ENCODE measurements around the gene ARHGEF4. TPM values are rescaled to one million over a fixed set of nuclear protein-coding genes. Genes with fewer than 3 reads are reported as not detected.

Gene ARHGEF4
- total RNA-seq, 1 experiment from 2014 or later = 12.6 TPM

DNA sequence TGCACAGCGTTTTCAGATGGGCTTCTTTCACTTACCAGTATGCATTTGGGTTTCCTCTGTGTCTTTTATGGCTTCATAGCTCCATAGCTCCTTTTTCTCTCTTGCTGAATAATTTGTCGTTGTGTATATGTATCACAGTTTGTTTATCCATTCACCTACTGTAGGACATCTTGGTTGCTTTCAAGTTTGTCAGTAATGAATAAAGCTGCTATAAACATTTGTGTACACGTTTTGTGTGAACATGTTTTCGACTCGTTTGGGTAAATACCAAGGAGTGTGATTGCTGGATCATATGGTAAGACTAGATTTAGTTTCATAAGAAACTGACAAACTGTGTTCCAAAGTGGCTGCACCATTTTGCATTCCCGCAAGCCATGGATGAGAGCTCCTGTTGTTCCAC lies 161.8 kb downstream of the ARHGEF4 start:
- Histone ChIP-seq H3K9me3 (ENCODE audit: control insufficient read depth, low read depth, low read length) (no peaks in the 10 kb centered on the region), H4K91ac (ENCODE audit: insufficient read length, low read depth, low read length) (no peak overlapping the region), H3K23me2 (ENCODE audit: insufficient read length, low read depth, low read length, poor library complexity, severe bottlenecking) (no peaks in the 10 kb centered on the region), H2AK5ac (ENCODE audit: insufficient read length, low read length) (no peak overlapping the region), H3K9ac (ENCODE audit: extremely low read depth, insufficient read length, low read length) (no peak overlapping the region), H3K27ac (ENCODE audit: insufficient read length, low read depth, low read length) (no peak overlapping the region), H3K23ac (ENCODE audit: insufficient read length, low read depth, low read length) (no peak overlapping the region), H3K14ac (ENCODE audit: insufficient read depth, low read length) (no peak overlapping the region), H3K4ac (ENCODE audit: low read depth, low read length) (no peak overlapping the region), H2BK20ac (ENCODE audit: low read depth, low read length, poor library complexity, severe bottlenecking) (no peak overlapping the region), H2BK5ac (ENCODE audit: insufficient read length, low read length) (no peak overlapping the region), H4K5ac (ENCODE audit: insufficient read length, low read depth, low read length) (no peak overlapping the region), H3K79me1 (ENCODE audit: insufficient read depth, low read depth, low read length, poor library complexity, severe bottlenecking) (no peaks in the 10 kb centered on the region), H3K4me1 (ENCODE audit: insufficient read depth, low read length) (no peaks in the 10 kb centered on the region), H4K8ac (replicated peaks; ENCODE audit: insufficient read length, low read depth, low read length) (no peak overlapping the region), H4K20me1 (ENCODE audit: control insufficient read depth, insufficient read depth, insufficient read length) (no peaks in the 10 kb centered on the region), H3K18ac (ENCODE audit: insufficient read length, low read depth, low read length) (no peak overlapping the region), H3K56ac (ENCODE audit: insufficient read length, low read depth, low read length) (no peak overlapping the region), H3K4me2 (ENCODE audit: insufficient read depth, insufficient read length, low read length) (no peak overlapping the region), H3T11ph (ENCODE audit: low read length) (no peak overlapping the region), H3K27me3 (ENCODE audit: insufficient read depth, low read length) (no peaks in the 10 kb centered on the region), H2BK120ac (ENCODE audit: low read depth, low read length, poor library complexity, severe bottlenecking) (no peak overlapping the region), H3K79me2 (ENCODE audit: insufficient read depth, low read length) (no peaks in the 10 kb centered on the region), H2BK15ac (ENCODE audit: low read depth, low read length) (no peak overlapping the region), H2AFZ (ENCODE audit: low read length) (no peak overlapping the region), H2BK12ac (ENCODE audit: insufficient read length, low read depth, low read length) (no peak overlapping the region)
- no peak overlapping the region for H3K27ac Mint-ChIP-seq
- no peak overlapping the region for H3K4me3 Mint-ChIP-seq
- H3K4me1 Mint-ChIP-seq = peaks cover 3 to 7% of the 10 kb centered on the region in 2 experiments; a peak in 3 of 4 replicates
- TF ChIP-seq, protein P1, sequence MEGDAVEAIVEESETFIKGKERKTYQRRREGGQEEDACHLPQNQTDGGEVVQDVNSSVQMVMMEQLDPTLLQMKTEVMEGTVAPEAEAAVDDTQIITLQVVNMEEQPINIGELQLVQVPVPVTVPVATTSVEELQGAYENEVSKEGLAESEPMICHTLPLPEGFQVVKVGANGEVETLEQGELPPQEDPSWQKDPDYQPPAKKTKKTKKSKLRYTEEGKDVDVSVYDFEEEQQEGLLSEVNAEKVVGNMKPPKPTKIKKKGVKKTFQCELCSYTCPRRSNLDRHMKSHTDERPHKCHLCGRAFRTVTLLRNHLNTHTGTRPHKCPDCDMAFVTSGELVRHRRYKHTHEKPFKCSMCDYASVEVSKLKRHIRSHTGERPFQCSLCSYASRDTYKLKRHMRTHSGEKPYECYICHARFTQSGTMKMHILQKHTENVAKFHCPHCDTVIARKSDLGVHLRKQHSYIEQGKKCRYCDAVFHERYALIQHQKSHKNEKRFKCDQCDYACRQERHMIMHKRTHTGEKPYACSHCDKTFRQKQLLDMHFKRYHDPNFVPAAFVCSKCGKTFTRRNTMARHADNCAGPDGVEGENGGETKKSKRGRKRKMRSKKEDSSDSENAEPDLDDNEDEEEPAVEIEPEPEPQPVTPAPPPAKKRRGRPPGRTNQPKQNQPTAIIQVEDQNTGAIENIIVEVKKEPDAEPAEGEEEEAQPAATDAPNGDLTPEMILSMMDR (conservative IDR thresholded peaks at IDR 0.05) = no peak
- no peaks in the 10 kb centered on the region; the same call in 1 of the 2 replicates for H3K27me3 Mint-ChIP-seq (ENCODE audit: low read depth)
- no CpG with 5 or more reads among the region's 6 CpGs for WGBS (ENCODE audit: extremely low coverage, insufficient read length, low lambda C conversion rate)
- no peaks in the 10 kb centered on the region for H3K36me3 Mint-ChIP-seq (ENCODE audit: insufficient read depth in 1 of 3, low read depth in 3 of 3)
- no peak for DNase-seq
- no peaks in the 10 kb centered on the region for H3K9me3 Mint-ChIP-seq
